Activated CD8-positive, alpha-beta memory T cell treated with anti-CD3 and anti-CD28 coated beads, Interleukin-2, amount 50 U/mL, for 24 hours (primary cell): ENCODE measurements around the gene RNF214.
"Not testable (repeated sequence)": the region's sequence is repeated elsewhere in the genome, so short reads cannot be mapped to it uniquely, and the experiment has no call there.

Source experiments
- DNase-seq: peaks from one replicate; pipeline ENCODE4 v3.0.0-alpha.2; 2020; ENCODE audit errors: extremely low read depth

Gene RNF214

DNA sequence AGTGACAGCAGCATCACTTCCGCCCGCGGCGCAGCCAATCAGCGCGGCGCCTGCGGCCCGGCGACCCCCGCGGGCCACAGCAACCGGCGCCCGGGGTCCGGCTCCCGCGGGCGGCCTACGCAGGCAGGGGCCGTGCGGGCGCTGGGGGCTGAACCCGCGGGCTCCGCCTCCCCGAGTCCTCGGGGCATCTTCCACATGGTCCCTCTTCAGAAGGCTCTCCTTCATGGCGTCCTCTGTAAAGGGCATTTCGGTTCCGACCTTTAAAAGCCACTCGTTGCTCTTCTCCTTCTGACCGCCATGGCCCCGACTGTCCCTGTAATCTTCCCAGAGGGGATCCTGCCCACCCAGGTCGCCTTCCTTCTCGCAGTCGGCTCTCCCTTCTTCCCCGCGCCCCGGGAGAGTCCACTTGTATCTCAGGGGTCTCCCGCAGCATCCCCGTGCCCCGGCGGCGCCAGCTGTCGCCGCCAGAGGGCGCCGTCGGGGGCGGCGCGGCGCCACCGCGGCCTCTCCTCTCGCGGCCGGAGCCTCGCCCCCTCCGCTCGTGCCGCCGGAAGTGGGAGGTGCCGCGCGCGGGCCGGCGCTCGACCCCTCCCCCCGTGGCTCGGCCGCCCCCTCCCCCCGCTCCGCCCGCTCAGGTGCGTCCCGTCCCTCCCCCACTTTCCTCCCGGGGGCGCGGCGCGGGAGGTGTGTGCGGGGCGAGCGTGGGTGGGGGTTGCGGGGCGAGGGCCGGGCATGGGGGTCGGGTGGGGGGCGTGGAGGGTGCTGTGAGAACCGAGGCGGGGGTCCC, at the start of gene RNF214:
Gene RNF214, plus strand, starts transcription at position 580 of the 787 bp plus-strand sequence. CDS start 1,602 bp downstream, outside the sequence.
- peak; percentile 19 for DNase-seq

DNA sequence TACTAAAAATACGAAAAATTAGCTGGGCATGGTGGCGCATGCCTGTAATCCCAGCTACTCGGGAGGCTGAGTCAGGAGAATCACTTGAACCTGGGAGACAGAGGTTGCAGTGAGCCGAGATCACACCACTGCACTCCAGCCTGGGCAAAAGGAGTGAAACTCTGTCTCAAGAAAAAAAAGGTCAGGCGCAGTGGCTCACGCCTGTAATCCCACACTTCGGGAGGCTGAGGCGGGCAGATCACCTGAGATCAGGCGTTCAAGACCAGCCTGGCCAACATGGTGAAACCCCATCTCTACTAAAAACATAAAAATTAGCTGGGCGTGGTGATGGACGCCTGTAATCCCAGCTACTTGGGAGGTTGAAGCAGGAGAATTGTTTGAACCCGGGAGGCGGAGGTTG, 49.3 kb upstream of the RNF214 start:
- DNase-seq, result not testable (repeated sequence)

DNA sequence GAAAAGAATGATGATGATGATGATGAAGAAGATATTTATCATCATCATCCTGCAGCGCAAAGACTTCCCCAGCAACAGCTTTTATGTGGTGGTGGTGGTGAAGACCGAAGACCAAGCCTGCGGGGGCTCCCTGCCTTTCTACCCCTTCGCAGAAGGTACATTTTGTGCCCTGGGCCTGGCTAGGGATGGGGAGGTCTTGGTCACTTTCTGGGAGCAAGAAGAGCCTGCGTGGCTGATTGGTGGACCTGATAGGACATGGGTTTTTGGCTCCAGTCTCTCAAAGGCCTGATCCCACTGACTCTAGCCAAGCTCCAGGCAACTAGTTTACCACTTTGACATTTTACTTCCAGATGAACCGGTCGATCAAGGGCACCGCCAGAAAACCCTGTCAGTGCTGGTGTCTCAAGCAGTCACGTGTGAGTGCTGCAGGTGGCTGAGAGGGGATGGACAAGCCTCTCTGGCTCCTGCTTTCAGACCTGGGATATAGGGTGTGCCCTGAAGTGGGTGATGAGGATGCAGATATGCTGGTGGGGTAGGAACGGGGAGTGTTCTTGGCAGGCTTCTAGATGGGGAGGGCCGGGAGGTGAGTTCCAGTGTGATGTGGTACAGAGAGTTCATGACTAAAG, 48.6 kb upstream of the RNF214 start:
- DNase-seq, result no peak

DNA sequence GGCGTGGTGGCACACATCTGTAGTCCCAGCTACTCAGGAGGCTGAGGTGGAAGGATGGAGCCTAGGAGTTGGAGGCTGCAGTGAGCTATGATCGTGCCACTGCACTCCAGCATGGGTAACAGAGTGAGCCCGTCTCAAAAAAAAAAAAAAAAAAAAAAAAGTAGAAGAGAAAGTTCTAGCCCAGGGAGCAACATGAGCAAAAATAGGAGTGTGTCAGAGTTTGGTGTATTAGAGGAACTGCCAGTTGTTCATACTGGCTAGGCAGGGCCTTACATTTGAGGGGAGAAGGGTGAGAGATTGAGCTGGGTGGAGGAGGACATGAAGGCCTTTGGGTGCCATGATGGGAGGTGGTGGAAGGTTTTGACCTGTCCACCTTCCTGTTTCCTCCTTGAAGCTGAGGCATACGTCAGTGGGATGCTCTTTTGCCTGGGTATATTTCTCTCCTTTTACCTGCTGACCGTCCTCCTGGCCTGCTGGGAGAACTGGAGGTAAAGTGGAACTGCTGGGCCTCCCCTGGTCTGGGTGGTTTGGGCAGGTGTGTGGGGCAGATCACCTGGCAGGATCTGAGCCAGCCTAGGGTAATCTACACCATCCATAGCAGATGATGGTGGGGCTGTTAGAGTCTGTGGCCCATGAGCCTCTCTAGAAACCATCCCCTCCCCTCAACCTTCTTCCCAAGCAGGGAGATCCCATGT, 46.6 kb upstream of the RNF214 start:
- DNase-seq, result no peak

DNA sequence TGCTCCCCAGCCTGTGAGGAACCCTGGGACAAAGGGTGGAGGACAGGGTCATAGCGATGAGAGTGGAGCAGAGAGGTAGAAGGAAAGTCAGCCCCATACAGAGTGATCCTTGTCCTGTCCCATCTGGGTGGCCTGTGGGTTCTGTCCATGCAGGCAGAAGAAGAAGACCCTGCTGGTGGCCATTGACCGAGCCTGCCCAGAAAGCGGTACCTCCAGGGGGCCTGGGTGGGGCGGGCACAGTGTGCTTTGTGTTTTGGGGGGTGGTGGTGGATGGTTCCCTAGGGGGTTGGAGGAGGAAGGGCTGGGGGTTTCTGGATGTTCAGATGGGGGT, 46.1 kb upstream of the RNF214 start:
- no peak for DNase-seq

DNA sequence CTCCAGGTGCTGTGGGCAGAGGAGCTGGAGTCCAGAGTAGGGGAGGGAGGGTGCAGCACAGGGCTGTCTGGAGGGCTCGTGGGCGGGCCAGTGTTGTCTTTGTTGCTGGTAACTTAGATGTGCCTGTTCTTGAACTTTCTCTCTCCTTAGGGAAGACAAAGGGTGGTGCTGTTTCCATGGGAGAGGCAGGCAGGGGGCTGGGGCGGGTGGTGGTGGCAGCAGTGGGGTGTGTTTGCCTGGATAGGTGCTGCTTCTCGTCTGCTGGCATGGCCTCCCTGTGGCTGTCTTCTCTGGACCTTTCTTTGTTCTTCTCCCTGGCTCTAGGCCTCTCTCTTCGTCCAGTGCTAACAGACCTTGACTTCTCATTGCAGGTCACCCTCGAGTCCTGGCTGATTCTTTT, 45.5 kb upstream of the RNF214 start:
- DNase-seq, result no peak

DNA sequence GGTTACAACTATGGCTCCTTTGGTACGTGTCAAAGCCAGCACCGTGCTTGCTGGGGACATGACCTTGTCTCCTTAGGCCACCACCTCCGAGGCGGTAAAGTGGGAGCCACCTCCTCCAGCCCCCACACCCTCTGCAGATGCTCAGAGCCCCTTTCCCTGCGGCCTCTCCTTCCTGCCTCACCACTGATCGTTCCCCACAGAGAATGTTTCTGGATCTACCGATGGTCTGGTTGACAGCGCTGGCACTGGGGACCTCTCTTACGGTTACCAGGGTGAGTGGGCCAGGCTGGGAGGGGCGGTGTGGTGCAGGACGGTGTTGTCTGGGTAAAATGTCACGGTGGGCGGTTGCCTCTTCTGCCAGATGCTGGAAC, 45.1 kb upstream of the RNF214 start:
- no peak for DNase-seq

DNA sequence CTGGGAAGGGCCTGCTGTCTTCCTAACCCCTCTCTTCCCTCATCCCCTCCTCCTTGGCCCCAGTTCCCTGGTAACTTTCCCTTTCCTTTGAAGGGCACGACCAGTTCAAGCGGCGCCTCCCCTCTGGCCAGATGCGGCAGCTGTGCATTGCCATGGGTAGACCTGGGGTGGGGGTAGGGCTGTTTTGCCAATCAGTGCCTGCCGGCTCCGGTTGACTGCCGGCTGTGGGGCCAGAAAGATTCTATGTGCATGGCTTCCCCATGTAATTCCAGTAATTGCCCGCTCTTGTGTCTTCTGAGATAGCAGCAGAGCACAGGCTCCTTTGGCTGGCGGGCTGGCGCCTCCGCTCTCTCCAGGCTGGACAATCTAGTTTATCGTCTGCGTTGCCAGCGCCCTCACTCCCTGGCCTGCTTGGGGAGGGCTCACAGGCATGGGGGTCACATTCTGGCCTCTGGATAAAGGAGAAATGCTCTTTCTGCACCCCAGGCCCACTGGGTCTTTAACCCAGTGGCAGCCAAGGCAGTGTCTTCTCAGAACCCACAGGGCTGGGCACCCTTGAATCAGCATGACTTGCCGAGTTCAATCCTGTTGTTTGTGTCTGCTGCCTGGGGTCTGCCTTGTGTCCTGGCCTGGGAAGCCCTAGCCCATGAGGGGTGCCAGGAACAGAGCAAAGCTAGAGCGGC, 44.5 kb upstream of the RNF214 start:
- DNase-seq, result no peak

DNA sequence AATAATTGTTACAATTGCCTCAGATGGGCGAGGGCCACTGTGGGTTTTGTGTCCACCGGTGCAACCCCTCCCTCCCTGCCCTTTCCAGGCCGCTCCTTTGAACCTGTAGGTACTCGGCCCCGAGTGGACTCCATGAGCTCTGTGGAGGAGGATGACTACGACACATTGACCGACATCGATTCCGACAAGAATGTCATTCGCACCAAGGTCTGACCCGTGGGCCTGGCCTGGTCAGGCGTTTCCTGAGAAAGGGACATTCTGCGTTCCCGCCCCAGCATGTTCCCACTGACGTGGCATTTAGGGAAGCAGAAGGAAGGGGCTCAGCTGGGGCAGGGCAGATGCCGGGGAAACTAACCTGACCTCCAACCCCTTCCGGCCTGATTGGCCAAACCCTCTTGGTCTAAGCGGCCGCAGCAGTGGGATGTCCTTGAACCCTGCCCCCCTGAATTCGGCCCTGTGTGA, 43.8 kb upstream of the RNF214 start:
- DNase-seq, result no peak

DNA sequence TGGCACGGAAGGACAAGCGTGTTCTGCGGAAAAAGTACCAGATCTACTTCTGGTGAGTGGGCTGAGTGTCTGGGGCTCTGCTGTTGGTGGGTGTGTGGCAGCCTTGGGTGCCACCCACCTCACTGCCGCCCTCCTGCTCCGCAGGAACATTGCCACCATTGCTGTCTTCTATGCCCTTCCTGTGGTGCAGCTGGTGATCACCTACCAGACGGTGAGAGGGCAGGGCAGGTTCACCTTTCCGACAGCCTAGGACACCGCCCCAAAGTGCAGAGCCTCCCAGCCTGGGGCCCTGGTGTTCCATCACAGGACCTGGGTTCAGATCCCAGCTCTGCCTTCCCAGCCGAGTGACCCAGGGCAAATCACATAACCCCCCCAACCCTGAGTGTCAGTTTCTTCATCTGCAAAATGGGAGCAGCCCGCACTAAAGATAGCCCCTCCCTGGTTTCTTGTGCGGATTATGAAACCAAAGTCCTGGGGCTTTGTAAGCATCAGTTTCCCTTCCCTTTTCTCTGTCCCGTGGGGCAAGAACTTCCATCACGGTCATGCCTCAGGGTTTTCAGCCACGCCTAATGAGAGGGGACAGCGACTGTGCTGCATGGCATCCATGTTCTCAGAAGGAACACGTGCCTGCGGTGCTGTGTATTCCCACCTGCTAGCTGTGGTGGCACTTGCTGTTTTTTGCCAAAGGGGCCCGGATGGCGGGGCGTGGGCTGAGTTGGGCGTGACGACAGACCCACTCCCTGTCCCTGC, 43.1 kb upstream of the RNF214 start:
- DNase-seq, result no peak

DNA sequence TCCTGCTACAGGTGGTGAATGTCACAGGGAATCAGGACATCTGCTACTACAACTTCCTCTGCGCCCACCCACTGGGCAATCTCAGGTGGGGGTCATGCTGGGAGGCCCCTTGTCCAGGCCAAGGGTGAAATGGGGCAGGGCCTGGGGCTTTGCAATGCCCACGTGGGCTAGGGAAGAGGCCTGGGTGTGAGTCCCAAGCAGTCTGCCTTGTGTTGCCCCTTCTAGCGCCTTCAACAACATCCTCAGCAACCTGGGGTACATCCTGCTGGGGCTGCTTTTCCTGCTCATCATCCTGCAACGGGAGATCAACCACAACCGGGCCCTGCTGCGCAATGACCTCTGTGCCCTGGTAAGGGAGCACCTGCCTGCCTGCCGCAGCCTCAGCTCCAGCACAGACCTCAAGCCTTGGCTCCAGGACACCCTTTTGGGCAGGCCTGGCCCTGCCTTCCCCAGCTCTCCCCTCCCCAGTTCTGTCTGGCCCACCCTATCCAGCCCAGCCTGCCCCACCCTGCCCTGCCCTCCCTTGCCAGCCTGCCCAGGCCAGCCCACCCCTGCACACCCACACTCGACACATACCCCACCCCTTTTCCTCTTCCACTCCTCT, 42.4 kb upstream of the RNF214 start:
- no peak for DNase-seq

DNA sequence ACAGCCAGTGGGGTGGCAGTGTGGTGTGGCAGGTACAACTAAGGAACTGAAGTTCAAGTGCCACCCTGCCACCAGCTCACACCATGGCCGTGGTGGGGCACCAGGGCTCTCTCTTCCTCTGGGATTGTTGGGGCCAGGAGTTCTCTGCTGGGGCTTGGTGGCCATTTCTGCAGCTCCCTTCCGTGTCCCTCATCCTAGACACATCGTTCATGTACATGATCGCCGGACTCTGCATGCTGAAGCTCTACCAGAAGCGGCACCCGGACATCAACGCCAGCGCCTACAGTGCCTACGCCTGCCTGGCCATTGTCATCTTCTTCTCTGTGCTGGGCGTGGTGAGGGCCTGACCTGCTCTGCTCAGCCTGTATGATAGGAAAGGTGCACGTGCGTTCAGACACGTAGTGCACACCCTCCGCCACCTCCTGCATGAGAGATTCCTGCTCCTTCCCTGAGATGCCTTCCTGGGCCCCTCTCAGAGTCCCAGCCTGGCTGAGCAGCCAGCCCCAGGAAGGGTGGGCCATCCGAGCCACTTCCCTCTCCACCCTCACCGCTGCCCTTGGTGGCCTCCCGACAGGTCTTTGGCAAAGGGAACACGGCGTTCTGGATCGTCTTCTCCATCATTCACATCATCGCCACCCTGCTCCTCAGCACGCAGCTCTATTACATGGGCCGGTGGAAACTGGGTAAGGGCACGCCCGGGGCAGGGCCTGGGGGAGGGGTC, 40.6 kb upstream of the RNF214 start:
- DNase-seq, result no peak

DNA sequence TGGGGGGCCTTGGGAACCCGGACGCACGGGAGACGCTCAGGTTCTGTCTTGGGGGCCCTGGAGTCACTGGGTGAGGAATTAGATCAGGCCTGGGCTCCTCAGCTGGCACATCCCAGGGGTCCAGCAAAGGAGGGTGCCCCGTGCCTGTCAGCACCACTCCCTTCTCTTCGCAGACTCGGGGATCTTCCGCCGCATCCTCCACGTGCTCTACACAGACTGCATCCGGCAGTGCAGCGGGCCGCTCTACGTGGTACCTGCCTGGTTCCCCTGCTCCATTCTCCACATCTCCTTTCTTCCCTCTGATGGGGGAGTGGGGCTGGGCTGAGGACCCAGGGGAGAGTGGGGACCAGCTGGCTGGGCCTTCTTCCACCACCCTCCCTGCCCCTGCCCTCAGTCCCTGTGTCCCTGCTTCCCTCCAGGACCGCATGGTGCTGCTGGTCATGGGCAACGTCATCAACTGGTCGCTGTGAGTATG, 40.0 kb upstream of the RNF214 start:
- DNase-seq, result no peak

DNA sequence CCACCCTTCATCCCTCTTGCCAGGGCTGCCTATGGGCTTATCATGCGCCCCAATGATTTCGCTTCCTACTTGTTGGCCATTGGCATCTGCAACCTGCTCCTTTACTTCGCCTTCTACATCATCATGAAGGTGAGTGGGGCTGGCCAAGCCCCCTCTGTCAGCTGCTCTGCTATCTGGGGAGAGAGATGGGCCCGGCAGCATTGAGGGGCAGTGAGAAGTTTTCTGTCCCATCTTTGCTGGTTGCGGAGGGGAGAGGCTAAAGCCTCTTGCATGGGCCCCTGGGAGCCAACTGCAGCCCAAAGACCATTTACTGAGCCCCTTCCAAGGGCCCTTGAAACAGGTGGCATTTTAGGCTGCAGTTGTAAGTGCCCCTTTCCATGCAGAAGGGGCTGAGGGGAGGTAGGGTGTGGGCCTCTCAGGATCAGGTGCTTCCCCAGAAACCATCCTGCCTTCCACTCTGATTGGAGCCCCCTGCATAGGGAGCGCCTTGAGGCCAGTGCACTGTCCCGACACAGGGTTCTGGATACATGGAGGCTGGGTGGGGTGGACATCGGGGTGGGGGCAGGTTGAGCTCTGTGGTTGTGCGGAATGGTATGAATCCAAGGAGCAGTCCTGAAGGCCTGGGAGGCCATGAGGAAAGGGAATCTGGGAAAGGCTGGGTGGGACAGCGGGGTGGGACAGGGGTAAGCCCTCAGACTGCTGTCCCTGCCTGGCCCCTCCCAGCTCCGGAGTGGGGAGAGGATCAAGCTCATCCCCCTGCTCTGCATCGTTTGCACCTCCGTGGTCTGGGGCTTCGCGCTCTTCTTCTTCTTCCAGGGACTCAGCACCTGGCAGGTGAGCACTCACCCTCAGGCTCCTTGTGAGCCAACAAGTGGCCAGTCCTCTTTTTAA, 39.1 kb upstream of the RNF214 start:
- DNase-seq, result no peak

DNA sequence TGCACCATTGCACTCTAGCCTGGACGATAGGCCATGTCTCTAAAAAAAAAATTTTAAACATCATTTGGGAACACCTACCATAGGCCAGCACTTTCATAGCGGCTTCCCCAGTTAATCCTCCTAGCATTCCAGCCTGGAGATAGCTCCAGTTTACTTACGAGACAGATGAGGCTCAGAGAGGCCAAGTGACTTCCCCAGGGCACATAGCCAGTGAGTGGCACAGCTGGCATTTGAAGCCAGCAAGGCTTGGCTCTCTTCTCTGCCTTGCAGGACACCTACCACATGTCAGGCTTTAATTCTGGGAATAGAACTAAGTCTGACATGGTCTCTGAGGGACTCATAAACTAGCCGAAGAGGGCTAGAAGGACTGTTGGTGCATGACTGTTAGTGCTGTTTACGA, 38.2 kb upstream of the RNF214 start:
- DNase-seq, result no peak

DNA sequence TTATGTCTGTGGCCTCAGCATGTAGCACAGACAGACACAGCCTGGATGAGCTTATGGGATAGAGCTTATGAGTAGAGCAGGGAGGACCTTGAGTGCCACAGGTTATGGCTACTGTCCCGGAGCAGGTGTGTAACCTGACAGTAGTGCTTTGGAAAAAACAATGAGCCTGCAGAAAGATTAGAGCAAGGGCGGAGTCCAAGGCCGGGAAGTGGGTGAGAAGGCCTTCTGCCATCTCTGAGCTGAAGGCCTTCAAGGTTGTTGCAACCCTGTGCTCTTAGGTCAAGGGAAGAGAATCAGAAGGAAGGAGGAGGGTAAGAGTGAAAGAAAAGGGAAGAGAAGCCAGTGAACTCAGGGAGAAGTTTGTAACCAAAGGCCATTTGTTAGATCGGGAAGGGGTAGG, 37.2 kb upstream of the RNF214 start:
- DNase-seq, result no peak

DNA sequence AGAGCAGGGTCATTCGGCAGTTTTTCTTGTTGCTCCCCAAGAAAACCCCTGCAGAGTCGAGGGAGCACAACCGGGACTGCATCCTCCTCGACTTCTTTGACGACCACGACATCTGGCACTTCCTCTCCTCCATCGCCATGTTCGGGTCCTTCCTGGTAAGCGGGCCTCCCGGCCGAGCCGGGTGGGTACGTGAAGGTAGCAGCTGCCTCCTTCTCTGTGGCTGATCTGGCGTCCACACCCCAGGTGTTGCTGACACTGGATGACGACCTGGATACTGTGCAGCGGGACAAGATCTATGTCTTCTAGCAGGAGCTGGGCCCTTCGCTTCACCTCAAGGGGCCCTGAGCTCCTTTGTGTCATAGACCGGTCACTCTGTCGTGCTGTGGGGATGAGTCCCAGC, 36.7 kb upstream of the RNF214 start:
- no peak for DNase-seq

DNA sequence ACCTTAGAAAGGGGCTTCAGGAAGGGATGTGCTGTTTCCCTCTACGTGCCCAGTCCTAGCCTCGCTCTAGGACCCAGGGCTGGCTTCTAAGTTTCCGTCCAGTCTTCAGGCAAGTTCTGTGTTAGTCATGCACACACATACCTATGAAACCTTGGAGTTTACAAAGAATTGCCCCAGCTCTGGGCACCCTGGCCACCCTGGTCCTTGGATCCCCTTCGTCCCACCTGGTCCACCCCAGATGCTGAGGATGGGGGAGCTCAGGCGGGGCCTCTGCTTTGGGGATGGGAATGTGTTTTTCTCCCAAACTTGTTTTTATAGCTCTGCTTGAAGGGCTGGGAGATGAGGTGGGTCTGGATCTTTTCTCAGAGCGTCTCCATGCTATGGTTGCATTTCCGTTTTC, 35.5 kb upstream of the RNF214 start:
- no peak for DNase-seq
